Measurements from ENCODE around the gene FAM228B. TPM values are rescaled to one million over a fixed set of nuclear protein-coding genes. Genes with fewer than 3 reads are reported as not detected.

FAM228B gene
- total RNA-seq, 1 donor from 2014 or later: 29.6 TPM

- no peak for TF ChIP-seq CTCF (IDR thresholded peaks at IDR 0.05; ENCODE audit: borderline replicate concordance)
- H3K4me1 ChIP-seq: no peaks in the 10 kb centered on the region
- H3K4me3 ChIP-seq: no peak overlapping the region
- DNase-seq: no peak
- H3K36me3 ChIP-seq: peaks cover 15% of the 10 kb centered on the region
- H3K27me3 ChIP-seq (ENCODE audit: low read depth): no peaks in the 10 kb centered on the region
- intact Hi-C loops (cut with micrococcal nuclease): no loop called here
- no peaks in the 10 kb centered on the region for H3K9me3 ChIP-seq (replicated peaks)
- H3K27ac ChIP-seq (replicated peaks): no peak overlapping the region
These were observed 34.9 kb downstream of the FAM228B start for GRCh38 chr2:24158131-24158530.

GRCh38 chr2:24159708-24160107 is 36.4 kb downstream of the FAM228B start:
- DNase-seq: no peak
- Histone ChIP-seq H3K36me3 (peaks cover 15% of the 10 kb centered on the region), H3K9me3 (replicated peaks) (no peaks in the 10 kb centered on the region), H3K27ac (replicated peaks) (no peak overlapping the region), H3K4me3 (no peak overlapping the region), H3K27me3 (ENCODE audit: low read depth) (no peaks in the 10 kb centered on the region), H3K4me1 (no peaks in the 10 kb centered on the region)
- intact Hi-C loops (cut with micrococcal nuclease): no loop called here
- no peak for TF ChIP-seq CTCF (IDR thresholded peaks at IDR 0.05; ENCODE audit: borderline replicate concordance)

- Histone ChIP-seq H3K27me3 (ENCODE audit: low read depth) (no peaks in the 10 kb centered on the region), H3K9me3 (replicated peaks) (no peaks in the 10 kb centered on the region), H3K27ac (replicated peaks) (no peak overlapping the region), H3K4me3 (no peak overlapping the region), H3K36me3 (peaks cover 15% of the 10 kb centered on the region), H3K4me1 (no peaks in the 10 kb centered on the region)
- DNase-seq: no peak
- no peak for TF ChIP-seq CTCF (IDR thresholded peaks at IDR 0.05; ENCODE audit: borderline replicate concordance)
- intact Hi-C loops (cut with micrococcal nuclease): no loop called here
These were observed 37.5 kb downstream of the FAM228B start for GRCh38 chr2:24160761-24161160.

- H3K27me3 ChIP-seq (ENCODE audit: low read depth): no peaks in the 10 kb centered on the region
- H3K4me3 ChIP-seq: no peak overlapping the region
- intact Hi-C loops (cut with micrococcal nuclease): no loop called here
- DNase-seq: no peak
- no peak overlapping the region for H3K27ac ChIP-seq (replicated peaks)
- no peaks in the 10 kb centered on the region for H3K9me3 ChIP-seq (replicated peaks)
- no peak for TF ChIP-seq CTCF (IDR thresholded peaks at IDR 0.05; ENCODE audit: borderline replicate concordance)
- peaks cover 15% of the 10 kb centered on the region for H3K36me3 ChIP-seq
- no peaks in the 10 kb centered on the region for H3K4me1 ChIP-seq
These were observed 39.2 kb downstream of the FAM228B start for GRCh38 chr2:24162494-24162893.

- intact Hi-C loops (cut with micrococcal nuclease): no loop called here
These were observed 39.9 kb downstream of the FAM228B start for GRCh38 chr2:24163186-24163585.

More at GRCh38 chr2:24163186-24163585, 39.9 kb downstream of the FAM228B start:
- H3K27ac ChIP-seq (replicated peaks): no peak overlapping the region
- H3K36me3 ChIP-seq: peaks cover 15% of the 10 kb centered on the region
- no peaks in the 10 kb centered on the region for H3K27me3 ChIP-seq (ENCODE audit: low read depth)
- H3K9me3 ChIP-seq (replicated peaks): no peaks in the 10 kb centered on the region
- H3K4me3 ChIP-seq: no peak overlapping the region
- no peaks in the 10 kb centered on the region for H3K4me1 ChIP-seq
- no peak for DNase-seq
- TF ChIP-seq CTCF (IDR thresholded peaks at IDR 0.05; ENCODE audit: borderline replicate concordance): no peak

All from left ventricle myocardium inferior (tissue), 1 donor.